Amniotic epithelial cell (primary cell): ENCODE results near the gene RAP1GDS1.

Experiments used
- DNase-seq: peaks from one replicate; pipeline ENCODE4 v3.0.0-alpha.2; 2010; ENCODE audit warnings: low read depth

The RAP1GDS1 gene, protein sequence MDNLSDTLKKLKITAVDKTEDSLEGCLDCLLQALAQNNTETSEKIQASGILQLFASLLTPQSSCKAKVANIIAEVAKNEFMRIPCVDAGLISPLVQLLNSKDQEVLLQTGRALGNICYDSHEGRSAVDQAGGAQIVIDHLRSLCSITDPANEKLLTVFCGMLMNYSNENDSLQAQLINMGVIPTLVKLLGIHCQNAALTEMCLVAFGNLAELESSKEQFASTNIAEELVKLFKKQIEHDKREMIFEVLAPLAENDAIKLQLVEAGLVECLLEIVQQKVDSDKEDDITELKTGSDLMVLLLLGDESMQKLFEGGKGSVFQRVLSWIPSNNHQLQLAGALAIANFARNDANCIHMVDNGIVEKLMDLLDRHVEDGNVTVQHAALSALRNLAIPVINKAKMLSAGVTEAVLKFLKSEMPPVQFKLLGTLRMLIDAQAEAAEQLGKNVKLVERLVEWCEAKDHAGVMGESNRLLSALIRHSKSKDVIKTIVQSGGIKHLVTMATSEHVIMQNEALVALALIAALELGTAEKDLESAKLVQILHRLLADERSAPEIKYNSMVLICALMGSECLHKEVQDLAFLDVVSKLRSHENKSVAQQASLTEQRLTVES

GRCh38 chr4:98260579-98261404 is at the start of gene RAP1GDS1:
Gene RAP1GDS1 (plus strand): TSS chr4:98261384. CDS start chr4:98261566, 182 bp downstream.
- peak; percentile 96 for DNase-seq

DNA sequence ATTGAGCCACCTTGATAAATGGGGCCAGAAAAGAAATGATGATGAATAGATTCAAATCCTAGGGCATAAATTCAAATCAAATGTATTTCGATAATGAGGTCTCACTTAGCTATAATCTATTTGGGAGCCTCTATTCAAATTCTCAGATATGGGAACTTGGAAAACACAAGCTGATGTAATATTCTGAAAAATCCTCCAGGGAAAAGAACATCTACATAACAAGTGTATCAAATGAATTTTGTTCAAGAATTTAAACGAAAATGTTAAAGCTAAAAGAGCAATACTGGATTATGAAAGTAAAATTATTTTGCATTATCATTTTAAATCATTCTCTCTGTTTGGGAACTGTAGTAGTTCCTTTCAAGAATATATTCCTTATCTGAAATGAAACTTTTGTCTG is 38.9 kb upstream of the RAP1GDS1 start:
- no peak for DNase-seq

GRCh38 chr4:98226396-98226795 is 34.8 kb upstream of the RAP1GDS1 start:
- no peak for DNase-seq

GRCh38 chr4:98230961-98231360 is 30.2 kb upstream of the RAP1GDS1 start:
- no peak for DNase-seq

GRCh38 chr4:98232202-98232601 is 29.0 kb upstream of the RAP1GDS1 start:
- peak; percentile 53 for DNase-seq

GRCh38 chr4:98237204-98237603 is 24.0 kb upstream of the RAP1GDS1 start:
- no peak for DNase-seq

- no peak for DNase-seq
Observed at GRCh38 chr4:98242063-98242462, 19.1 kb upstream of the RAP1GDS1 start.

DNA sequence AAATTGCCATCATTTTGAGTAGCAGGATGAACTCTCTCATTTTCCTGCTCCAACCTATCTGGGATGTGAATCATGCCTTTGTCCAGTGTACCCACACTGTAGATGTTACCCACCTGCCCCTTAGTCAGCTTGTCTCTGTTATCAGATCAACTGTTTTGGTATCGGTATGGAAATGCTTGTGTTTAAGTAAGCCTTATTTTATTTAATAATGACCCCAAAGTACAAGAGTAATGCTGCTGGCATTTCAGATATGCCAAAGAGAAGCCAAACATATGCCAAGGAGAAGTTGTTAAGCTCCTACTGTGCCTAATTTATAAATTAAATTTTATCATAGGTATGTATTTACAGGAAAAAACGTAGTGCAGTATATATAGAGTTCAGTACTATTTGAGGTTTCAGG is 18.6 kb upstream of the RAP1GDS1 start:
- peak; percentile 5 for DNase-seq

- DNase-seq = no peak
Observed at GRCh38 chr4:98245226-98245625, 16.0 kb upstream of the RAP1GDS1 start.

- no peak for DNase-seq
Observed at GRCh38 chr4:98248934-98249333, 12.2 kb upstream of the RAP1GDS1 start.

- no peak for DNase-seq
Observed at GRCh38 chr4:98249831-98250230, 11.4 kb upstream of the RAP1GDS1 start.

GRCh38 chr4:98253499-98253898 is 7.7 kb upstream of the RAP1GDS1 start:
- no peak for DNase-seq

- no peak for DNase-seq
Observed at GRCh38 chr4:98260047-98260578, 1.1 kb upstream of the RAP1GDS1 start.

GRCh38 chr4:98261405-98262291 is 464 bp downstream of the RAP1GDS1 start:
- DNase-seq = peak; percentile 75

DNA sequence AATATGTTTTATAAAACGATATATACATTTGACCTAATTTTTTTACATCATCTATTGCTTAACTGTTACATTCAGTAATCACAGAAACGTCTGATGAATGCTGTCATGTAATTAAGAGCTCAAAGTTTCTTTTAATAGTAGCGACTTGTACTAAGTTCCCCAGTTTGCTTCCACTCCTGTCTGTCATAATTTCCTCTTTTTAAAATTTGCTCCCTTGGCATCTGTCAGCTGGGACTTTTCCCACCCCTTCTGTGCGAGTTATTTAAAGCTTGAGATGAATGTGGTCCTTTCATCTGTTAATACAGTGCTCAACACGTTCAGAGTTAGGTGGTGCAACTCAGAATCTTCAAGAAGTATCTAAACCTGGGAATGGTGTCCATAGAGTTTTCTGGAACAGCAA is 1.2 kb downstream of the RAP1GDS1 start:
- peak; percentile 14 for DNase-seq

GRCh38 chr4:98267498-98267897 is 6.3 kb downstream of the RAP1GDS1 start:
- no peak for DNase-seq

GRCh38 chr4:98275145-98275544 is 14.0 kb downstream of the RAP1GDS1 start:
- no peak for DNase-seq

DNA sequence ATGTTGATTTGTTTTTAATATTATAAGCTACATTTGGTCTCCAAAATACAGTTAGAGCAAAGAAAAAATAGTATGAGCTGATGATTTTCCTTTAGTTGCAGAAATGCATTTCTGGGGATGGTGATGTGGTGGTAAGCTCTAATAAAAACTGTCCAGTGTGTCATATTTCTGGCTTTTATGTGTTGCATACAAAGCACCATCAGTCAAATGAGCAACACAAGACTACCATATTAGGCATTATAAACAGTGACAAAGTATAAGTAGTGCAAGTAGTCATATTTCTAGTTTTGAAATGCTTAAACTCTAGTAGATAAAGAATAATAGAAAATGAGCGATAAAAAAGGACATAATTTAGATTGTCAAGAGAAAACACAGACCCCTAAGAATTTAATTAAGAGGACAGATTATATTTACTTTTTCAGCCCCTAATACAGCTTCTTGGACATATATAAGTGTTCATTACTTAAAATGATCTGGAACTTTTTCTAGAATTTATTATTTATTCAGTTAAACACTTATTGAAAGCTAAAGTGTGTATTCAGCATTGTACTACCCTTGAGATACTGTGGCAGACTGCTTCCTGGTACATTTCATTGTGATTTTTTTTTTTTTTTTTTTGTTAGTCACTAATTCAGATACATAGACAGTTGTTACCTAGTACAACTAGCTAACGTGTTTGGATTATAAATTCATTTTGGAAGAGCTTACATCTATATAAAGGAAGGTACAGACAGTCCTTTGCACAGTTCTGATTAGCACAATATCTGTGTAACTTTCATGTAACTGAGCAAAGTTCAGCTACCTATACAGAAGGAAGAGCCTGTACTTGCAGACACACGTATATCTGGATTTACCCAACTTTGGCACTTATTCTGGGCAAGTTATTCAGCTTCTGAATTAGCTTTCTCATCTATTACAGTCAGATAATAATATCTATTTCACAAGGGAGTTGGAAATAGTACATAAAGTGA is 22.3 kb downstream of the RAP1GDS1 start:
- peak; percentile 79 for DNase-seq

GRCh38 chr4:98284640-98285046 is 23.5 kb downstream of the RAP1GDS1 start:
- no peak for DNase-seq

- no peak for DNase-seq
Observed at GRCh38 chr4:98285676-98286075, 24.5 kb downstream of the RAP1GDS1 start.
